Tibial nerve (tissue), 4 donors: ENCODE measurements around the gene REM1. TPM values are rescaled to one million over a fixed set of nuclear protein-coding genes. Genes with fewer than 3 reads are reported as not detected.
"Not testable (repeated sequence)": the region's sequence is repeated elsewhere in the genome, so short reads cannot be mapped to it uniquely, and the experiment has no call there.

Experiments used
- DNase-seq, 2 donors: peaks; one replicate each; pipeline ENCODE4 v3.0.0-alpha.2; 2019; ENCODE audit warnings: low spot score in 2 of 2
- H3K27ac ChIP-seq, 4 donors: fragments of 200-600 bp; sonication (generic) in 3 of 4; one replicate each; pipeline ENCODE4 v1.5.1; 2017 to 2019; ENCODE audit warnings: mild to moderate bottlenecking in 1 of 4
- H3K27me3 ChIP-seq, 2 donors: fragments of 200-600 bp; sonication (generic) in 1 of 2; one replicate each; pipeline versions ENCODE4 v1.5.1 to v1.6.0; 2017 to 2019
- H3K36me3 ChIP-seq, 3 donors: fragments of 200-600 bp; sonication (generic); one replicate each; pipeline ENCODE4 v1.5.1; 2018 to 2019
- H3K4me1 ChIP-seq, 4 donors: fragments of 200-600 bp; sonication (generic) in 3 of 4; one replicate each; pipeline ENCODE4 v1.5.1; 2017 to 2019
- H3K4me3 ChIP-seq, 4 donors: fragments of 200-600 bp; sonication (generic) in 3 of 4; one replicate each; pipeline ENCODE4 v1.5.1; 2017 to 2019; ENCODE audit warnings: mild to moderate bottlenecking in 1 of 4, moderate library complexity in 1 of 4
- H3K9me3 ChIP-seq, 4 donors: fragments of 200-600 bp; sonication (generic) in 3 of 4; one replicate each; pipeline ENCODE4 v1.5.1; 2017 to 2019
- EP300 ChIP-seq, 2 donors: sonication (generic); formaldehyde crosslinking; IDR thresholded peaks; one replicate each; pipeline ENCODE4 v1.6.1; 2017; ENCODE audit warnings: antibody characterized with exemption in 2 of 2, mild to moderate bottlenecking in 1 of 2
- POLR2A ChIP-seq, 2 donors: fragments of 450-650 bp; IDR thresholded peaks; one replicate each; pipeline ENCODE4 v1.6.1; 2017; ENCODE audit warnings: antibody characterized with exemption in 2 of 2, mild to moderate bottlenecking in 2 of 2, moderate library complexity in 2 of 2
- WGBS, 2 donors: methylation state at CpG; one replicate each; pipeline ENCODE4 v1.1.5; 2018; 5-methylcytosine and 5-hydroxymethylcytosine counted together
- total RNA-seq, 4 donors: library from RNA; depleted of rRNA; stranded (reverse); fragments of >200 nt; gene quantifications; one replicate each; pipeline ENCODE4 v1.1.0, GENCODE V29; 2016
- TF ChIP-seq, protein P1 (sequence below), 5 experiments: fragments of 200-600 bp in 3 of 5; fragments of 450-650 bp in 2 of 5; sonication (generic) in 3 of 5; IDR thresholded peaks; one replicate each; pipeline ENCODE4 v1.5.1; 2016 to 2019; ENCODE audit warnings: antibody characterized with exemption in 5 of 5, mild to moderate bottlenecking in 3 of 5, moderate library complexity in 2 of 5

Gene REM1
- total RNA-seq, 4 donors from 2014 or later, result 4.4 to 12.0 (median 5.5) TPM

DNA sequence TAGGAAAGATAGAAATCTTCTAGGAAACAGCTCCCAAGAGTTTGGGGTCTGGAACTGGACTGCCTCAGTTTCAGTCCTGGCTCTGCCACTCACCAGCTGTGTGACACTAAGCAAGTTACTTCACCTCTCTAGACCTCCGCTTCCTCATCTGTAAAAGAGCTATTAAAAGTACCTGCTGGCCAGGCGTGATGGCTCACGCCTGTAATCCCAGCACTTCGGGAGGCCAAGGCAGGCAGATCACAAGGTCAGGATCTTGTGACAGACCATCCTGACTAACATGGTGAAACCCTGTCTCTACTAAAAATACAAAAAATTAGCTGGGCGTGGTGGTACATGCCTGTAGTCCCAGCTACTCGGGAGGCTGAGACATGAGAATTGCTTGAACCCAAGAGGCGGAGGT lies 46.2 kb downstream of the REM1 start:
- Histone ChIP-seq H3K36me3 (peaks cover 0 to 44% (median 0%) of the 10 kb centered on the region in 3 donors), H3K4me1 (peaks cover 0 to 77% (median 9%) of the 10 kb centered on the region in 4 donors)
- DNase-seq, H3K9me3 ChIP-seq, H3K4me3 ChIP-seq, H3K27ac ChIP-seq, H3K27me3 ChIP-seq: not testable (repeated sequence)
- 82 to 86% methylated on average over 7 of the region's 7 CpGs for WGBS, 2 donors
- TF ChIP-seq EP300 (IDR thresholded peaks at IDR 0.05), result peak in 1 of 2 donors; percentile 27

- H3K4me1 ChIP-seq, result peaks cover 0 to 63% (median 2%) of the 10 kb centered on the region in 4 donors
- 80 to 81% methylated on average over 6 of the region's 6 CpGs for WGBS, 2 donors
- no peaks in the 10 kb centered on the region for H3K27me3 ChIP-seq
- H3K27ac ChIP-seq, result peak overlapping the region in 1 of 4 donors; percentile 50
- TF ChIP-seq POLR2A (IDR thresholded peaks at IDR 0.05) (no peak), EP300 (IDR thresholded peaks at IDR 0.05) (no peak)
- TF ChIP-seq, protein P1, sequence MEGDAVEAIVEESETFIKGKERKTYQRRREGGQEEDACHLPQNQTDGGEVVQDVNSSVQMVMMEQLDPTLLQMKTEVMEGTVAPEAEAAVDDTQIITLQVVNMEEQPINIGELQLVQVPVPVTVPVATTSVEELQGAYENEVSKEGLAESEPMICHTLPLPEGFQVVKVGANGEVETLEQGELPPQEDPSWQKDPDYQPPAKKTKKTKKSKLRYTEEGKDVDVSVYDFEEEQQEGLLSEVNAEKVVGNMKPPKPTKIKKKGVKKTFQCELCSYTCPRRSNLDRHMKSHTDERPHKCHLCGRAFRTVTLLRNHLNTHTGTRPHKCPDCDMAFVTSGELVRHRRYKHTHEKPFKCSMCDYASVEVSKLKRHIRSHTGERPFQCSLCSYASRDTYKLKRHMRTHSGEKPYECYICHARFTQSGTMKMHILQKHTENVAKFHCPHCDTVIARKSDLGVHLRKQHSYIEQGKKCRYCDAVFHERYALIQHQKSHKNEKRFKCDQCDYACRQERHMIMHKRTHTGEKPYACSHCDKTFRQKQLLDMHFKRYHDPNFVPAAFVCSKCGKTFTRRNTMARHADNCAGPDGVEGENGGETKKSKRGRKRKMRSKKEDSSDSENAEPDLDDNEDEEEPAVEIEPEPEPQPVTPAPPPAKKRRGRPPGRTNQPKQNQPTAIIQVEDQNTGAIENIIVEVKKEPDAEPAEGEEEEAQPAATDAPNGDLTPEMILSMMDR (IDR thresholded peaks at IDR 0.05), result no peak
- H3K9me3 ChIP-seq, result no peaks in the 10 kb centered on the region
- H3K4me3 ChIP-seq, result no peak overlapping the region
- peaks cover 0 to 46% (median 0%) of the 10 kb centered on the region in 3 donors for H3K36me3 ChIP-seq
- DNase-seq, result no peak
Measured at GRCh38 chr20:31522731-31523130, 47.6 kb downstream of the REM1 start.

GRCh38 chr20:31523361-31524283 lies 48.5 kb downstream of the REM1 start:
- TF ChIP-seq, protein P1 (IDR thresholded peaks at IDR 0.05), result no peak
- TF ChIP-seq POLR2A (IDR thresholded peaks at IDR 0.05) (no peak), EP300 (IDR thresholded peaks at IDR 0.05) (peak in 1 of 2 donors; percentile 54)
- no peak overlapping the region for H3K27ac ChIP-seq
- H3K27me3 ChIP-seq, result no peaks in the 10 kb centered on the region
- peaks cover 0 to 48% (median 5%) of the 10 kb centered on the region in 3 donors for H3K36me3 ChIP-seq
- no peak overlapping the region for H3K4me3 ChIP-seq
- H3K4me1 ChIP-seq, result peaks cover 0 to 56% (median 2%) of the 10 kb centered on the region in 4 donors
- WGBS, 2 donors, result 77 to 88% methylated on average over 8 of the region's 8 CpGs
- DNase-seq, result peak in 1 of 2 donors; percentile 29
- H3K9me3 ChIP-seq, result no peaks in the 10 kb centered on the region

DNA sequence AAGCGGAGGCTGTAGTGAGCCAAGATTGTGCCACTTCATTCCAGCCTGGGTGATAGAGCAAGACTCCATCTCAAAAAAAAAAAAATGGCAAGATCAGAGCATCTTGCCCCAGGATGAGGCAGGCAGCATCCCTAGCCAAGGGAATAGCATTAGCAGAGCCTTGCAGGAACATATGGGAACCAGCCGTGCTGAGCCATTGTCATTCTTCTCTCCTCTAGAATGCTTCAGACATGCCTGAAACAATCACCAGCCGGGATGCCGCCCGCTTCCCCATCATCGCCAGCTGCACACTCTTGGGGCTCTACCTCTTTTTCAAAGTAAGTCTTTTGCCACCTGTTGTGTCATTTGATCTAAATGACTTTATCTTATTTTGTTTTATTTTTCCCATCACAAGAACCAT lies 52.2 kb downstream of the REM1 start:
- H3K36me3 ChIP-seq, result peaks cover 0 to 77% (median 12%) of the 10 kb centered on the region in 3 donors
- WGBS, 2 donors, result 89 to 91% methylated on average over 6 of the region's 6 CpGs
- H3K4me1 ChIP-seq, result peaks cover 0 to 28% (median 0%) of the 10 kb centered on the region in 4 donors

More for the DNA sequence above, 52.2 kb downstream of the REM1 start:
- no peak overlapping the region for H3K27ac ChIP-seq
- H3K9me3 ChIP-seq, result no peaks in the 10 kb centered on the region
- no peak overlapping the region for H3K4me3 ChIP-seq
- DNase-seq, result no peak
- no peaks in the 10 kb centered on the region for H3K27me3 ChIP-seq
- TF ChIP-seq POLR2A (IDR thresholded peaks at IDR 0.05), result no peak
- TF ChIP-seq, protein P1 (IDR thresholded peaks at IDR 0.05), result no peak

Other genes starting within 250 kb of the REM1 start
- gene DEFB115, start 217.6 kb upstream of the REM1 start, total RNA-seq, result not detected
- not detected for gene DEFB116, start 166.7 kb upstream of the REM1 start, total RNA-seq
- not detected for gene DEFB118, start 106.7 kb upstream of the REM1 start, total RNA-seq
- not detected for gene DEFB119, start 84.7 kb upstream of the REM1 start, total RNA-seq
- not detected for gene DEFB121, start 69.1 kb upstream of the REM1 start, total RNA-seq
- gene DEFB123, start 34.7 kb upstream of the REM1 start, total RNA-seq, result not detected
- gene DEFB124, start 161 bp upstream of the REM1 start, total RNA-seq, result not detected
- gene HM13, start 39.2 kb downstream of the REM1 start, total RNA-seq, result 10 to 100 TPM; 54.8 to 86.7 (median 75.8) TPM
- gene ID1, start 130.0 kb downstream of the REM1 start, total RNA-seq, result 100 to 1,000 TPM; 524 to 962 (median 571) TPM
- gene COX4I2, start 162.6 kb downstream of the REM1 start, total RNA-seq, result 1 to 10 TPM in 3 of 4 donors, not detected in 1; 1.6 to 8.2 (median 4.2) TPM
- 100 to 1,000 TPM; 105 to 138 (median 119) TPM for gene BCL2L1, start 247.6 kb downstream of the REM1 start, total RNA-seq